AG09319 (cell line): ENCODE results near the gene KRT38.

Source experiments
- DNase-seq: peaks from one replicate; pipeline ENCODE4 v3.0.0-alpha.2; 2010; ENCODE audit warnings: low read depth; ENCODE audit errors: extremely low read depth
- CTCF ChIP-seq: IDR thresholded peaks from 2 replicates; pipeline ENCODE4 v1.5.1; 2011; ENCODE audit warnings: low read depth, mild to moderate bottlenecking, inconsistent platforms, low read length, moderate library complexity

KRT38 gene

GRCh38 chr17:41387670-41388069 is 53.1 kb downstream of the KRT38 start:
- DNase-seq: no peak
- no peak for TF ChIP-seq CTCF

- no peak for TF ChIP-seq CTCF
These were observed 54.6 kb downstream of the KRT38 start for GRCh38 chr17:41386227-41386626.

More at GRCh38 chr17:41386227-41386626, 54.6 kb downstream of the KRT38 start:
- DNase-seq: no peak
